NOMO-1 (cell line): Measurements from ENCODE around the gene SLC20A1.

Source experiments
- DNase-seq, 2 experiments: peaks; one replicate each; lab custom pipeline; 2025; ENCODE audit not compliant: unreplicated experiment in 2 of 2; lab: John Stamatoyannopoulos, UW

SLC20A1 gene

GRCh38 chr2:112680666-112681101 lies 34.9 kb downstream of the SLC20A1 start:
- DNase-seq = no peak

- peak; percentile 58 to 70 for DNase-seq
These were observed 36.4 kb downstream of the SLC20A1 start for GRCh38 chr2:112682101-112682500.

GRCh38 chr2:112683550-112684414 lies 38.0 kb downstream of the SLC20A1 start:
- peak in 1 of 2 experiments; percentile 10 for DNase-seq

GRCh38 chr2:112684415-112684775 lies 38.7 kb downstream of the SLC20A1 start:
- no peak for DNase-seq

- DNase-seq = peak in 1 of 2 experiments; percentile 9
These were observed 39.6 kb downstream of the SLC20A1 start for GRCh38 chr2:112685271-112685884.

GRCh38 chr2:112686348-112687217 lies 40.8 kb downstream of the SLC20A1 start:
- no peak for DNase-seq

GRCh38 chr2:112687522-112687921 lies 41.8 kb downstream of the SLC20A1 start:
- no peak for DNase-seq

- no peak for DNase-seq
These were observed 42.5 kb downstream of the SLC20A1 start for GRCh38 chr2:112688086-112688880.

- DNase-seq = peak; percentile 56 to 75
These were observed 45.2 kb downstream of the SLC20A1 start for GRCh38 chr2:112690853-112691401.

GRCh38 chr2:112691881-112692281 lies 46.1 kb downstream of the SLC20A1 start:
- no peak for DNase-seq

- DNase-seq = peak; percentile 89 to 96
These were observed 46.8 kb downstream of the SLC20A1 start for GRCh38 chr2:112692495-112692911.

- DNase-seq = no peak
These were observed 47.2 kb downstream of the SLC20A1 start for GRCh38 chr2:112692918-112693317.

GRCh38 chr2:112693596-112693995 lies 47.9 kb downstream of the SLC20A1 start:
- no peak for DNase-seq

GRCh38 chr2:112694182-112694581 lies 48.4 kb downstream of the SLC20A1 start:
- DNase-seq = no peak

GRCh38 chr2:112698834-112699515 lies 53.2 kb downstream of the SLC20A1 start:
- DNase-seq = peak; percentile 56 to 78

GRCh38 chr2:112699984-112700667 lies 54.4 kb downstream of the SLC20A1 start:
- peak; percentile 57 to 97 for DNase-seq

- peak; percentile 19 to 77 for DNase-seq
These were observed 55.3 kb downstream of the SLC20A1 start for GRCh38 chr2:112701052-112701451.

GRCh38 chr2:112703684-112704083 lies 57.9 kb downstream of the SLC20A1 start:
- DNase-seq = no peak

- DNase-seq = no peak
These were observed 59.8 kb downstream of the SLC20A1 start for GRCh38 chr2:112705575-112705974.
